Measurements from ENCODE around the gene YRDC.
A peak's percentile ranks its signal among the peaks of the same experiment; 100 is the strongest.

The YRDC gene

GRCh38 chr1:37822906-37823815 is 15.2 kb upstream of the YRDC start:
- no peak for TF ChIP-seq CTCF (IDR thresholded peaks at IDR 0.05; ENCODE audit: borderline replicate concordance, insufficient read depth, low read depth, low read length)
- no peak overlapping the region for H3K4me3 ChIP-seq (ENCODE audit: low read depth, low read length)

- no peak for TF ChIP-seq CTCF (IDR thresholded peaks at IDR 0.05; ENCODE audit: borderline replicate concordance, insufficient read depth, low read depth, low read length)
- H3K4me3 ChIP-seq (ENCODE audit: low read depth, low read length): no peak overlapping the region
These were observed 13.5 kb upstream of the YRDC start for GRCh38 chr1:37821481-37821880.

GRCh38 chr1:37817481-37817880 is 9.5 kb upstream of the YRDC start:
- no peak overlapping the region for H3K4me3 ChIP-seq (ENCODE audit: low read depth, low read length)
- TF ChIP-seq CTCF (IDR thresholded peaks at IDR 0.05; ENCODE audit: borderline replicate concordance, insufficient read depth, low read depth, low read length): no peak

- TF ChIP-seq CTCF (IDR thresholded peaks at IDR 0.05; ENCODE audit: borderline replicate concordance, insufficient read depth, low read depth, low read length): no peak
- no peak overlapping the region for H3K4me3 ChIP-seq (ENCODE audit: low read depth, low read length)
These were observed 6.2 kb upstream of the YRDC start for GRCh38 chr1:37814252-37814651.

GRCh38 chr1:37813529-37814145 is 5.6 kb upstream of the YRDC start:
- no peak overlapping the region for H3K4me3 ChIP-seq (ENCODE audit: low read depth, low read length)
- TF ChIP-seq CTCF (IDR thresholded peaks at IDR 0.05; ENCODE audit: borderline replicate concordance, insufficient read depth, low read depth, low read length): no peak

GRCh38 chr1:37811027-37811655 is 3.1 kb upstream of the YRDC start:
- TF ChIP-seq CTCF (IDR thresholded peaks at IDR 0.05; ENCODE audit: borderline replicate concordance, insufficient read depth, low read depth, low read length): peak; percentile 93
- no peak overlapping the region for H3K4me3 ChIP-seq (ENCODE audit: low read depth, low read length)
